Panc1 (cell line): ENCODE measurements around the gene DYNC2LI1. TPM values are rescaled to one million over a fixed set of nuclear protein-coding genes. Genes with fewer than 3 reads are reported as not detected.

Experiments
- ATAC-seq: fragments of 200-7000 bp; cut with Tn5 transposase; 2 replicates; pipeline ENCODE4 v1.9.1; 2020; ENCODE audit warnings: mild to moderate bottlenecking, moderate library complexity
- BruUV-seq: library from RNA; stranded (reverse); fragments of 400-500 nt; replicated peaks from 2 replicates; lab custom pipeline; 2021; lab: Mats Ljungman, UMichigan
- CTCF ChIA-PET: fragments of 300-600 bp; sonication (Branson Sonifier 250); formaldehyde crosslinking; loops from one replicate; lab custom pipeline; 2022; ENCODE audit warnings: antibody characterized with exemption; lab: Charles Lee
- POLR2A ChIA-PET: fragments of 300-600 bp; sonication (Branson Sonifier 250); formaldehyde crosslinking; loops from one replicate; lab custom pipeline; 2022; ENCODE audit warnings: antibody characterized with exemption; lab: Charles Lee
- DNase-seq: peaks from one replicate; pipeline ENCODE4 v3.0.0-alpha.2; 2010; ENCODE audit warnings: low read depth, low spot score
- H3K27ac ChIP-seq: 2 replicates; pipeline ENCODE4 v1.5.1; 2011; ENCODE audit warnings: mild to moderate bottlenecking, low read length, inconsistent platforms
- H3K27me3 ChIP-seq: fragments of 200-500 bp; sonication (Bioruptor generic); 2 replicates; pipeline ENCODE4 v1.6.0; 2014; ENCODE audit warnings: low read length, inconsistent platforms; ENCODE audit not compliant: control insufficient read depth, insufficient read depth
- H3K36me3 ChIP-seq: fragments of 200-500 bp; sonication (Bioruptor generic); 2 replicates; pipeline ENCODE4 v1.5.1; 2014; ENCODE audit warnings: inconsistent platforms, mild to moderate bottlenecking, low read length, moderate library complexity; ENCODE audit not compliant: control insufficient read depth, insufficient read depth
- H3K4me1 ChIP-seq: 2 replicates; pipeline ENCODE4 v1.5.1; 2011; ENCODE audit warnings: inconsistent platforms, mild to moderate bottlenecking, low read length, moderate library complexity; ENCODE audit not compliant: control insufficient read depth, insufficient read depth
- H3K4me3 ChIP-seq, 2 experiments: 2 replicates each; pipeline ENCODE4 v1.5.1; 2011 to 2012; ENCODE audit warnings: low read depth in 2 of 2, low read length in 2 of 2, mild to moderate bottlenecking in 2 of 2, inconsistent platforms in 1 of 2, moderate library complexity in 1 of 2
- H3K9me3 ChIP-seq: fragments of 200-500 bp; sonication (Bioruptor generic); 2 replicates; pipeline ENCODE4 v1.5.1; 2014; ENCODE audit warnings: low read depth, mild to moderate bottlenecking, inconsistent platforms, low read length, moderate library complexity; ENCODE audit not compliant: control insufficient read depth, insufficient read depth
- POLR2AphosphoS5 ChIP-seq: IDR thresholded peaks from 2 replicates; pipeline ENCODE4 v1.6.1; 2012; ENCODE audit warnings: mild to moderate bottlenecking, low read depth, low read length, moderate library complexity
- REST ChIP-seq, 2 experiments: IDR thresholded peaks; 2 replicates each; pipeline ENCODE4 v1.6.1; 2011 to 2012; ENCODE audit warnings: low read depth in 2 of 2, control low read depth in 1 of 2, low read length in 1 of 2, mild to moderate bottlenecking in 1 of 2, moderate library complexity in 1 of 2; ENCODE audit not compliant: insufficient read depth in 1 of 2
- SIN3A ChIP-seq: IDR thresholded peaks from 2 replicates; pipeline ENCODE4 v1.6.1; 2012; ENCODE audit warnings: low read depth, mild to moderate bottlenecking, low read length, moderate library complexity, borderline replicate concordance; ENCODE audit not compliant: insufficient read depth
- TCF7L2 ChIP-seq: IDR thresholded peaks from 2 replicates; pipeline ENCODE4 v1.6.1; 2011; ENCODE audit warnings: mild to moderate bottlenecking, low read depth, low read length, inconsistent platforms
- in situ Hi-C: cut with HindIII; loops from 2 replicates; pipeline ENCODE4 v1.10.0; 2016; ENCODE audit warnings: low sequenced_read_pairs, low pct_unique_long_range_greater_than_20kb
- intact Hi-C: fragments of 100-400 bp; cut with micrococcal nuclease; formaldehyde crosslinking; loops from one replicate; pipeline ENCODE4 v1.10.0; 2022; ENCODE audit not compliant: unreplicated experiment
- total RNA-seq: library from RNA; stranded (reverse); gene quantifications from one replicate; pipeline ENCODE4 v1.2.1, GENCODE V29; 2021; ENCODE audit not compliant: unreplicated experiment
- TF ChIP-seq, protein P1 (sequence below): fragments of 450-650 bp; IDR thresholded peaks from 2 replicates; pipeline ENCODE4 v1.5.1; 2017; ENCODE audit warnings: mild to moderate bottlenecking

The DYNC2LI1 gene
- total RNA-seq, 1 experiment from 2014 or later, result 8.5 TPM

GRCh38 chr2:43774617-43775016 lies 778 bp downstream of the DYNC2LI1 start:
- Histone ChIP-seq H3K36me3 (no peaks in the 10 kb centered on the region), H3K4me1 (peaks cover 4% of the 10 kb centered on the region; the same call in 1 of the 2 replicates), H3K4me3 (peak overlapping the region; percentile 85 to 87), H3K27ac (peak overlapping the region; percentile 89), H3K9me3 (no peaks in the 10 kb centered on the region), H3K27me3 (no peaks in the 10 kb centered on the region)
- ChIA-PET POLR2A (interaction anchor here (0.6 to 0.7 kb wide), 2 partner anchors 11 to 553 kb away, joined by 3 read pairs; no protein-coding TSS in a partner anchor), CTCF (no interaction called here)
- no peak for DNase-seq
- in situ Hi-C loops (no loop called here), intact Hi-C loops (loop anchor here (10.0 kb wide), 1 partner anchor 160 kb away; no protein-coding TSS in a partner anchor)
- TSS peak; percentile 81 for BruUV-seq
- TF ChIP-seq POLR2AphosphoS5 (no peak), TCF7L2 (no peak), REST (IDR thresholded peaks at IDR 0.05; ENCODE audit: insufficient read depth in 1 of 2, low read depth in 2 of 2, low read length in 1 of 2) (no peak), SIN3A (no peak)
- TF ChIP-seq, protein P1, sequence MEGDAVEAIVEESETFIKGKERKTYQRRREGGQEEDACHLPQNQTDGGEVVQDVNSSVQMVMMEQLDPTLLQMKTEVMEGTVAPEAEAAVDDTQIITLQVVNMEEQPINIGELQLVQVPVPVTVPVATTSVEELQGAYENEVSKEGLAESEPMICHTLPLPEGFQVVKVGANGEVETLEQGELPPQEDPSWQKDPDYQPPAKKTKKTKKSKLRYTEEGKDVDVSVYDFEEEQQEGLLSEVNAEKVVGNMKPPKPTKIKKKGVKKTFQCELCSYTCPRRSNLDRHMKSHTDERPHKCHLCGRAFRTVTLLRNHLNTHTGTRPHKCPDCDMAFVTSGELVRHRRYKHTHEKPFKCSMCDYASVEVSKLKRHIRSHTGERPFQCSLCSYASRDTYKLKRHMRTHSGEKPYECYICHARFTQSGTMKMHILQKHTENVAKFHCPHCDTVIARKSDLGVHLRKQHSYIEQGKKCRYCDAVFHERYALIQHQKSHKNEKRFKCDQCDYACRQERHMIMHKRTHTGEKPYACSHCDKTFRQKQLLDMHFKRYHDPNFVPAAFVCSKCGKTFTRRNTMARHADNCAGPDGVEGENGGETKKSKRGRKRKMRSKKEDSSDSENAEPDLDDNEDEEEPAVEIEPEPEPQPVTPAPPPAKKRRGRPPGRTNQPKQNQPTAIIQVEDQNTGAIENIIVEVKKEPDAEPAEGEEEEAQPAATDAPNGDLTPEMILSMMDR, result no peak
- no peak for ATAC-seq

- H3K27me3 ChIP-seq, result no peaks in the 10 kb centered on the region
- no peak for DNase-seq
- intact Hi-C loops, result loop anchor here (10.0 kb wide), 1 partner anchor 162 kb away; no protein-coding TSS in a partner anchor
- no peaks in the 10 kb centered on the region for H3K9me3 ChIP-seq
- peaks cover 4% of the 10 kb centered on the region; the same call in 1 of the 2 replicates for H3K4me1 ChIP-seq
- H3K27ac ChIP-seq, result no peak overlapping the region
- no peak for ATAC-seq
- ChIA-PET CTCF (no interaction called here), POLR2A (no interaction called here)
- no peaks in the 10 kb centered on the region for H3K36me3 ChIP-seq
- BruUV-seq, result no TSS peak
- TF ChIP-seq POLR2AphosphoS5 (no peak), REST (IDR thresholded peaks at IDR 0.05; ENCODE audit: insufficient read depth in 1 of 2, low read depth in 2 of 2, low read length in 1 of 2) (no peak), TCF7L2 (no peak), SIN3A (no peak)
- TF ChIP-seq, protein P1, result no peak
- in situ Hi-C loops, result no loop called here
- H3K4me3 ChIP-seq, result no peak overlapping the region
Observed at GRCh38 chr2:43776324-43776723, 2.5 kb downstream of the DYNC2LI1 start.
